ENCODE measurements around the gene EXOC7. TPM values are rescaled to one million over a fixed set of nuclear protein-coding genes. Genes with fewer than 3 reads are reported as not detected.

The EXOC7 gene
- total RNA-seq, 2 experiments from 2014 or later: 88.1 to 90.6 TPM

- peaks cover 8 to 11% of the 10 kb centered on the region in 2 experiments for H3K27me3 ChIP-seq (ENCODE audit: control insufficient read depth in 1 of 2, insufficient read depth in 2 of 2, low read length in 2 of 2)
- intact Hi-C loops (cut with DNase I, micrococcal nuclease): no loop called here
- POLR2A ChIA-PET: interaction anchor here (1.3 kb wide), 1 partner anchor 11 kb away, joined by 4 read pairs; no protein-coding TSS in a partner anchor
- no peaks in the 10 kb centered on the region for H3K9me3 ChIP-seq (ENCODE audit: control insufficient read depth in 1 of 2, insufficient read depth in 1 of 2, low read length in 2 of 2)
- no peak for TF ChIP-seq CTCF (IDR thresholded peaks at IDR 0.05)
- no peak overlapping the region for H3K27ac Mint-ChIP-seq
- CTCF ChIA-PET: no interaction called here
- H3K4me3 ChIP-seq (ENCODE audit: low read length): no peak overlapping the region
- no peaks in the 10 kb centered on the region for H3K36me3 ChIP-seq (ENCODE audit: insufficient read depth, low read length)
- H3K27me3 Mint-ChIP-seq: peaks cover 10% of the 10 kb centered on the region
- DNase-seq: no peak
- H3K4me3 Mint-ChIP-seq: no peak overlapping the region
- no peaks in the 10 kb centered on the region for H3K36me3 Mint-ChIP-seq (ENCODE audit: low read depth)
- no peaks in the 10 kb centered on the region for H3K9me3 Mint-ChIP-seq
- H3K4me1 Mint-ChIP-seq (ENCODE audit: low read depth): peaks cover 38% of the 10 kb centered on the region
- ATAC-seq (ENCODE audit: poor library complexity): no peak
- H3K27ac ChIP-seq (ENCODE audit: low read depth in 1 of 2, low read length in 2 of 2): no peak overlapping the region
- H3K4me1 ChIP-seq (ENCODE audit: insufficient read depth, low read length): peaks cover 47% of the 10 kb centered on the region
Observed at GRCh38 chr17:76137351-76138233, 34.0 kb upstream of the EXOC7 start.

- H3K27ac ChIP-seq (ENCODE audit: low read depth in 1 of 2, low read length in 2 of 2): no peak overlapping the region
- Mint-ChIP-seq H3K4me1 (ENCODE audit: low read depth) (peaks cover 32% of the 10 kb centered on the region), H3K4me3 (no peak overlapping the region), H3K27ac (no peak overlapping the region), H3K27me3 (peaks cover 10% of the 10 kb centered on the region), H3K9me3 (no peaks in the 10 kb centered on the region), H3K36me3 (ENCODE audit: low read depth) (no peaks in the 10 kb centered on the region)
- peaks cover 41% of the 10 kb centered on the region for H3K4me1 ChIP-seq (ENCODE audit: insufficient read depth, low read length)
- CTCF ChIA-PET: no interaction called here
- DNase-seq: no peak
- H3K27me3 ChIP-seq (ENCODE audit: control insufficient read depth in 1 of 2, insufficient read depth in 2 of 2, low read length in 2 of 2): peaks cover 8 to 11% of the 10 kb centered on the region in 2 experiments
- H3K4me3 ChIP-seq (ENCODE audit: low read length): no peak overlapping the region
- no peaks in the 10 kb centered on the region for H3K9me3 ChIP-seq (ENCODE audit: control insufficient read depth in 1 of 2, insufficient read depth in 1 of 2, low read length in 2 of 2)
- H3K36me3 ChIP-seq (ENCODE audit: insufficient read depth, low read length): no peaks in the 10 kb centered on the region
- intact Hi-C loops (cut with DNase I, micrococcal nuclease): no loop called here
- no peak for TF ChIP-seq CTCF (IDR thresholded peaks at IDR 0.05)
- no peak for ATAC-seq (ENCODE audit: poor library complexity)
- POLR2A ChIA-PET: interaction anchor here (1.3 kb wide), 1 partner anchor 11 kb away, joined by 4 read pairs; no protein-coding TSS in a partner anchor
Observed at GRCh38 chr17:76137001-76137350, 33.4 kb upstream of the EXOC7 start.

- Mint-ChIP-seq H3K4me1 (ENCODE audit: low read depth) (peaks cover 27% of the 10 kb centered on the region), H3K27me3 (peaks cover 10% of the 10 kb centered on the region), H3K4me3 (no peak overlapping the region), H3K9me3 (no peaks in the 10 kb centered on the region), H3K27ac (no peak overlapping the region), H3K36me3 (ENCODE audit: low read depth) (no peaks in the 10 kb centered on the region)
- ChIA-PET POLR2A (interaction anchor here (1.3 kb wide), 1 partner anchor 10 kb away, joined by 4 read pairs; no protein-coding TSS in a partner anchor), CTCF (no interaction called here)
- Histone ChIP-seq H3K4me1 (ENCODE audit: insufficient read depth, low read length) (peaks cover 36% of the 10 kb centered on the region), H3K27me3 (ENCODE audit: control insufficient read depth in 1 of 2, insufficient read depth in 2 of 2, low read length in 2 of 2) (peaks cover 8 to 11% of the 10 kb centered on the region in 2 experiments), H3K4me3 (ENCODE audit: low read length) (no peak overlapping the region), H3K27ac (ENCODE audit: low read depth in 1 of 2, low read length in 2 of 2) (no peak overlapping the region), H3K36me3 (ENCODE audit: insufficient read depth, low read length) (no peaks in the 10 kb centered on the region), H3K9me3 (ENCODE audit: control insufficient read depth in 1 of 2, insufficient read depth in 1 of 2, low read length in 2 of 2) (no peaks in the 10 kb centered on the region)
- no peak for TF ChIP-seq CTCF (IDR thresholded peaks at IDR 0.05)
- ATAC-seq (ENCODE audit: poor library complexity): no peak
- intact Hi-C loops (cut with DNase I, micrococcal nuclease): no loop called here
- DNase-seq: no peak
Observed at GRCh38 chr17:76136276-76137000, 32.9 kb upstream of the EXOC7 start.
